Vagina (tissue), 2 donors: ENCODE measurements around the gene FCN3.
"Not testable (repeated sequence)": the region's sequence is repeated elsewhere in the genome, so short reads cannot be mapped to it uniquely, and the experiment has no call there.

Experiments used
- CTCF ChIP-seq, 3 experiments: fragments of 450-650 bp in 2 of 3; fragments of 200-600 bp in 1 of 3; sonication (generic) in 1 of 3; IDR thresholded peaks; one replicate each; pipeline ENCODE4 v1.5.1; 2017 to 2019; ENCODE audit warnings: antibody characterized with exemption in 3 of 3, mild to moderate bottlenecking in 2 of 3, moderate library complexity in 2 of 3
- POLR2A ChIP-seq, 2 donors: fragments of 450-650 bp; IDR thresholded peaks; one replicate each; pipeline ENCODE4 v1.6.1; 2017; ENCODE audit warnings: antibody characterized with exemption in 2 of 2, mild to moderate bottlenecking in 2 of 2, moderate library complexity in 2 of 2

DNA sequence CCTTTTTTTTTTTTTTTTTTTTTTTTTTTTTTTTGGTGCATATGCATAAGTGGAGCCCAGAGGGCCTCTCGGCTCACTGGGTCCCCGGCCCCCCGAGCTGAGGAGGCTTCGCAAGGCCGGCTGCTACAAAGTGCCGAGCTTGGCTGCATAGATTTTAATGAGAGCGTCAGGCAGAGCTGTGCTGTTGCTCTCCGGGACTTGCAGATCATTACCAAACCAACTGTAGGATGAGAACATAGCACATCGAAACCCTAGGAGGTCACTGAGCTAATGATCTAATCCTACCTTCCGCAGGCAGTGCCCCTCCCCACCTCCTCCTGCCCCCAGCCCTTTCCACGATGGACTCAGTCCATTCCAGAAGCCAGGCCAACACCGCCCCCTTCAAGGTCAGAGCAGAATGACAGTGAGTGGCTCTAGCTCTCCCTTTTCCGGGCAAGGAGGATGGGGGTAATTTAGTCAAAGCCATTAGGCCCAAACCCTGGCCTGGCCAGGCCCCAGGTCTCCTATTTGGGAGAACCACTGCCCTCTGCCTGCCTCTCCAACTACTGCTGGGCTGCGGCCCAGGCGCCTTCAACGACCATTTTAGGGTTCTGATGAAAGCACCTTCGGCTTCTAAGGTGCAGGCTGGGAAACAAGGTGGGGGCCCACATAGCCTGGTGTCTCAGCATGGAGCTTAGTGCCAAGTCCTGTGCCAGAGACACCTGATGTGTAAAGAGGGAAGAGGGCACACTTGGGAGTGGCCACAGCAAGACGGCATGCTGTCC is 31.2 kb upstream of the FCN3 start:
- TF ChIP-seq POLR2A, CTCF (IDR thresholded peaks at IDR 0.05): not testable (repeated sequence)
